PFSK-1 (cell line): ENCODE data around the gene NOVA2.

Source experiments
- FOXP2 ChIP-seq: optimal IDR thresholded peaks from 2 replicates; pipeline ENCODE3; 2011; ENCODE audit warnings: borderline replicate concordance, control low read depth, inconsistent platforms; ENCODE audit not compliant: insufficient read depth; ENCODE audit errors: extremely low read length, extremely low read depth
- POLR2AphosphoS5 ChIP-seq: IDR thresholded peaks from 2 replicates; pipeline ENCODE4 v1.6.1; 2012; ENCODE audit warnings: low read depth, mild to moderate bottlenecking, control low read depth, low read length, moderate library complexity
- REST ChIP-seq, 2 experiments: IDR thresholded peaks; 2 replicates each; pipeline versions ENCODE4 v1.6.1 to v1.8.0; 2011 to 2012; ENCODE audit warnings: low read depth in 2 of 2, low read length in 2 of 2, control low read depth in 1 of 2, inconsistent platforms in 1 of 2, mild to moderate bottlenecking in 1 of 2, moderate library complexity in 1 of 2; ENCODE audit not compliant: insufficient read depth in 1 of 2
- SIN3A ChIP-seq: IDR thresholded peaks from 2 replicates; pipeline ENCODE4 v1.6.1; 2012; ENCODE audit warnings: mild to moderate bottlenecking, low read length, moderate library complexity, borderline replicate concordance; ENCODE audit not compliant: insufficient read depth
- TAF1 ChIP-seq: IDR thresholded peaks from 2 replicates; pipeline ENCODE4 v1.6.1; 2012; ENCODE audit warnings: low read length, control low read depth, borderline replicate concordance; ENCODE audit not compliant: insufficient read depth

GRCh38 chr19:45897261-45897812 lies 76.3 kb downstream of the NOVA2 start:
- TF ChIP-seq FOXP2 (no peak), SIN3A (no peak), REST (IDR thresholded peaks at IDR 0.05; ENCODE audit: insufficient read depth in 1 of 2, low read depth in 2 of 2, low read length in 2 of 2) (no peak), TAF1 (no peak), POLR2AphosphoS5 (no peak)
